ENCODE data around the gene ELF4.

The ELF4 gene

GRCh38 chrX:130114141-130114588 lies 3.9 kb upstream of the ELF4 start:
- DNase-seq (ENCODE audit: low read depth): no peak

GRCh38 chrX:130111220-130112154 lies 1.2 kb upstream of the ELF4 start:
- no peak for DNase-seq (ENCODE audit: low read depth)

- DNase-seq (ENCODE audit: low read depth): no peak
These were observed 593 bp downstream of the ELF4 start for GRCh38 chrX:130109429-130110378.

- DNase-seq (ENCODE audit: low read depth): no peak
These were observed 1.5 kb downstream of the ELF4 start for GRCh38 chrX:130108647-130109428.

GRCh38 chrX:130106071-130106470 lies 4.2 kb downstream of the ELF4 start:
- DNase-seq (ENCODE audit: low read depth): no peak

GRCh38 chrX:130105244-130105643 lies 5.1 kb downstream of the ELF4 start:
- no peak for DNase-seq (ENCODE audit: low read depth)

- DNase-seq (ENCODE audit: low read depth): no peak
These were observed 6.7 kb downstream of the ELF4 start for GRCh38 chrX:130103605-130104004.

GRCh38 chrX:130100180-130100579 lies 10.1 kb downstream of the ELF4 start:
- no peak for DNase-seq (ENCODE audit: low read depth)

GRCh38 chrX:130098210-130098552 lies 12.1 kb downstream of the ELF4 start:
- no peak for DNase-seq (ENCODE audit: low read depth)

GRCh38 chrX:130097507-130098209 lies 12.6 kb downstream of the ELF4 start:
- no peak for DNase-seq (ENCODE audit: low read depth)

GRCh38 chrX:130095249-130096030 lies 14.9 kb downstream of the ELF4 start:
- no peak for DNase-seq (ENCODE audit: low read depth)

GRCh38 chrX:130094696-130095095 lies 15.6 kb downstream of the ELF4 start:
- no peak for DNase-seq (ENCODE audit: low read depth)

GRCh38 chrX:130093271-130093670 lies 17.0 kb downstream of the ELF4 start:
- no peak for DNase-seq (ENCODE audit: low read depth)

GRCh38 chrX:130091980-130092522 lies 18.2 kb downstream of the ELF4 start:
- DNase-seq (ENCODE audit: low read depth): peak; percentile 71

- no peak for DNase-seq (ENCODE audit: low read depth)
These were observed 19.9 kb downstream of the ELF4 start for GRCh38 chrX:130090364-130090763.

- peak; percentile 40 for DNase-seq (ENCODE audit: low read depth)
These were observed 23.7 kb downstream of the ELF4 start for GRCh38 chrX:130086447-130087206.

GRCh38 chrX:130085551-130086446 lies 24.5 kb downstream of the ELF4 start:
- no peak for DNase-seq (ENCODE audit: low read depth)

- DNase-seq (ENCODE audit: low read depth): no peak
These were observed 25.6 kb downstream of the ELF4 start for GRCh38 chrX:130084631-130085237.
